Gastroesophageal sphincter (tissue), 4 donors: Measurements from ENCODE around the gene C1GALT1. TPM values are rescaled to one million over a fixed set of nuclear protein-coding genes. Genes with fewer than 3 reads are reported as not detected.

Source experiments
- ATAC-seq: fragments of 150-250 bp; one replicate; pipeline ENCODE4 v1.9.1; 2016; ENCODE audit warnings: mild to moderate bottlenecking, moderate library complexity
- H3K27ac ChIP-seq, 4 donors: fragments of 200-600 bp; sonication (generic) in 3 of 4; 1 replicate in 3 of 4; 2 replicates in 1 of 4; pipeline ENCODE4 v1.5.1; 2016 to 2019
- H3K27me3 ChIP-seq: fragments of 200-600 bp; sonication (generic); one replicate; pipeline ENCODE4 v1.5.1; 2019
- H3K36me3 ChIP-seq, 2 donors: fragments of 200-600 bp; sonication (generic); one replicate each; pipeline ENCODE4 v1.5.1; 2019; ENCODE audit warnings: control low read depth in 1 of 2
- H3K4me1 ChIP-seq, 3 donors: fragments of 200-600 bp; sonication (generic); 1 replicate in 2 of 3; 2 replicates in 1 of 3; pipeline ENCODE4 v1.5.1; 2016 to 2019; ENCODE audit warnings: control low read depth in 2 of 3
- H3K4me3 ChIP-seq, 2 donors: fragments of 200-600 bp; sonication (generic); one replicate each; pipeline ENCODE4 v1.5.1; 2019; ENCODE audit warnings: mild to moderate bottlenecking in 1 of 2, moderate library complexity in 1 of 2
- H3K9me3 ChIP-seq, 3 donors: fragments of 200-600 bp; sonication (generic); one replicate each; pipeline ENCODE4 v1.5.1; 2017 to 2019; ENCODE audit warnings: control low read depth in 2 of 3
- CTCF ChIP-seq, 4 experiments: fragments of 200-600 bp in 2 of 4; fragments of 450-650 bp in 2 of 4; sonication (generic) in 1 of 4; IDR thresholded peaks; one replicate each; pipeline ENCODE4 v1.5.1; 2017 to 2019; ENCODE audit warnings: antibody characterized with exemption in 4 of 4, mild to moderate bottlenecking in 2 of 4, moderate library complexity in 2 of 4
- EP300 ChIP-seq: sonication (generic); formaldehyde crosslinking; IDR thresholded peaks from one replicate; pipeline ENCODE4 v1.6.1; 2017; ENCODE audit warnings: antibody characterized with exemption, mild to moderate bottlenecking
- POLR2A ChIP-seq, 2 donors: fragments of 450-650 bp; IDR thresholded peaks; one replicate each; pipeline ENCODE4 v1.6.1; 2017; ENCODE audit warnings: antibody characterized with exemption in 2 of 2, mild to moderate bottlenecking in 2 of 2, moderate library complexity in 1 of 2
- POLR2AphosphoS5 ChIP-seq: sonication (generic); formaldehyde crosslinking; IDR thresholded peaks from one replicate; pipeline ENCODE4 v1.6.1; 2017; ENCODE audit warnings: antibody characterized with exemption
- WGBS, 2 donors: methylation state at CpG; one replicate each; pipeline ENCODE4 v1.1.5; 2018; ENCODE audit warnings: low coverage in 1 of 2; 5-methylcytosine and 5-hydroxymethylcytosine counted together
- total RNA-seq, 4 donors: library from RNA; depleted of rRNA; stranded (reverse); fragments of >200 nt; gene quantifications; one replicate each; pipeline ENCODE4 v1.1.0, GENCODE V29; 2016

C1GALT1 gene
- total RNA-seq, 4 donors from 2014 or later, result 11.7 to 34.6 (median 12.7) TPM

DNA sequence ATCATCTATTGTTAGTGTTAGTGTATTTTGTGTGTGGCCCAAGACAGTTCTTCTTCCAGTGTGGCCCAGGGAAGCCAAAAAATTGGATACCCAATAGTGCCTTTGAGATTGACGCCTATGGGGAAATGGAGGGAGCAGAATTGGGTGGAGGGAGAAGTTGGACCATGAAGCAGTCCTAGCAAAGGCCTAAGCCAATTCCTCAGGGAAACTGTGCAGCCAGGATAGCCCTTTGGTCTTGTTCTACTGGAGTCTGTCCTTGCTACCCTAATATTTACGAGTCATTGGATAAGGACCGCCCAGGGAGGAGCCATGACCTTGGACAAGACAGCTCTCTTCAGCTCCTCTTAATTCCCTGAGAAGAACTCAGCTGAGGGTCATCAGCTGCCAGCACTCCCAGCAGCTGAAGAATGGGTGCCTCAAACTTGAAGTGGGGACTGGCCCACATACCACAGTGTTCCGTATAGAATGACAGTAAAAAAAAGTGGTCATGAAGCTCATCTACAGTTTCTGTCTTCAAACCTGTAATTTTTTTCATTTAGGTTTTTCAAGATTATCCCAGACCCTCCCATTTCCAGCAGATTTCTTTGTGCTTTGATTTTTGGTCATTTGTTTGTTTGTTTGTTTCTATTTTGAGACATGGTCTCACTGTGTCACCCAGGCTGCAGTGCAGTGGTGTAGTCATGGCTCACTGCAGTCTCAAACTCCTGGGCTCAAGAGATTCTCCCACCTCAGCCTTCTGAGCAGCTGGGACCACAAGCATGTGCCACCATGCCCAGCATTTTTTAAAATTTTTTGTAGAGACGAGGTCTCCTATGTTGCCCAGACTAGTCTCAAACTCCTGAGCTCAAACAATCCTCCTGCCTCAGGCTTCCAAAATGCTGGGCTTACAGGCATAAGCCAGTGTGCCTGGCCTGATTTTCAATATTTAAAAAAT, 81.2 kb downstream of the C1GALT1 start:
- TF ChIP-seq EP300 (no peak), POLR2AphosphoS5 (no peak), POLR2A (IDR thresholded peaks at IDR 0.05) (no peak), CTCF (IDR thresholded peaks at IDR 0.05) (no peak)
- no peaks in the 10 kb centered on the region for H3K27me3 ChIP-seq
- no peak for ATAC-seq
- no peaks in the 10 kb centered on the region for H3K4me1 ChIP-seq
- H3K4me3 ChIP-seq, result no peak overlapping the region
- no peak overlapping the region for H3K27ac ChIP-seq
- no peaks in the 10 kb centered on the region for H3K36me3 ChIP-seq
- peaks cover 0 to 11% (median 0%) of the 10 kb centered on the region in 3 donors for H3K9me3 ChIP-seq
- 81 to 82% methylated on average over 2 to 4 of the region's 5 CpGs for WGBS, 2 donors

- H3K4me3 ChIP-seq, result no peak overlapping the region
- no peaks in the 10 kb centered on the region for H3K27me3 ChIP-seq
- H3K36me3 ChIP-seq, result no peaks in the 10 kb centered on the region
- ATAC-seq, result no peak
- H3K9me3 ChIP-seq, result peaks cover 0 to 11% (median 0%) of the 10 kb centered on the region in 3 donors
- 79 to 83% methylated on average over 4 to 6 of the region's 9 CpGs for WGBS, 2 donors
- H3K4me1 ChIP-seq, result no peaks in the 10 kb centered on the region
- no peak overlapping the region for H3K27ac ChIP-seq
- TF ChIP-seq POLR2A (IDR thresholded peaks at IDR 0.05) (no peak), EP300 (no peak), CTCF (IDR thresholded peaks at IDR 0.05) (no peak), POLR2AphosphoS5 (no peak)
Measured at GRCh38 chr7:7264306-7265040, 82.1 kb downstream of the C1GALT1 start.

- peaks cover 0 to 11% (median 0%) of the 10 kb centered on the region in 3 donors for H3K9me3 ChIP-seq
- H3K4me3 ChIP-seq, result no peak overlapping the region
- no peak for ATAC-seq
- no peaks in the 10 kb centered on the region for H3K27me3 ChIP-seq
- WGBS, 2 donors, result 81 to 86% methylated on average over 8 of the region's 8 CpGs
- H3K4me1 ChIP-seq, result no peaks in the 10 kb centered on the region
- H3K27ac ChIP-seq, result no peak overlapping the region
- TF ChIP-seq POLR2A (IDR thresholded peaks at IDR 0.05) (no peak), EP300 (no peak), CTCF (IDR thresholded peaks at IDR 0.05) (no peak), POLR2AphosphoS5 (no peak)
- no peaks in the 10 kb centered on the region for H3K36me3 ChIP-seq
Measured at GRCh38 chr7:7265081-7266075, 83.0 kb downstream of the C1GALT1 start.

GRCh38 chr7:7266257-7266881, 84.0 kb downstream of the C1GALT1 start:
- WGBS, 2 donors, result 75 to 77% methylated on average over 2 to 6 of the region's 6 CpGs
- H3K27ac ChIP-seq, result no peak overlapping the region
- H3K36me3 ChIP-seq, result no peaks in the 10 kb centered on the region
- no peaks in the 10 kb centered on the region for H3K4me1 ChIP-seq
- peaks cover 5% of the 10 kb centered on the region for H3K27me3 ChIP-seq
- TF ChIP-seq POLR2A (IDR thresholded peaks at IDR 0.05), result no peak
- no peak for TF ChIP-seq POLR2AphosphoS5
- TF ChIP-seq CTCF (IDR thresholded peaks at IDR 0.05), result no peak
- TF ChIP-seq EP300, result no peak
- peaks cover 0 to 4% (median 0%) of the 10 kb centered on the region in 3 donors for H3K9me3 ChIP-seq
- ATAC-seq, result no peak
- no peak overlapping the region for H3K4me3 ChIP-seq
